Stomach (tissue), 9 donors: ENCODE results near the gene TXLNG. TPM values are rescaled to one million over a fixed set of nuclear protein-coding genes. Genes with fewer than 3 reads are reported as not detected.

Experiments
- DNase-seq, 2 donors: peaks; one replicate each; pipeline versions ENCODE4 v3.0.0 to v3.0.0-alpha.2; 2013 to 2019
- H3K27ac ChIP-seq, 5 donors: fragments of 200-600 bp in 4 of 5; sonication (generic) in 4 of 5; one replicate each; pipeline ENCODE4 v1.5.1; 2013 to 2019; ENCODE audit warnings: mild to moderate bottlenecking in 1 of 5, moderate library complexity in 1 of 5
- H3K27me3 ChIP-seq, 3 donors: fragments of 200-600 bp; sonication (generic); one replicate each; pipeline ENCODE4 v1.5.1; 2017 to 2019; ENCODE audit warnings: mixed run types in 1 of 3
- H3K36me3 ChIP-seq, 4 donors: fragments of 200-600 bp; sonication (generic); 1 replicate in 3 of 4; 2 replicates in 1 of 4; pipeline ENCODE4 v1.5.1; 2016 to 2019
- H3K4me1 ChIP-seq, 4 donors: fragments of 200-600 bp; sonication (generic); one replicate each; pipeline ENCODE4 v1.5.1; 2016 to 2019
- H3K4me3 ChIP-seq, 4 donors: fragments of 200-600 bp; sonication (generic) in 3 of 4; one replicate each; pipeline ENCODE4 v1.5.1; 2016 to 2019; ENCODE audit warnings: mild to moderate bottlenecking in 1 of 4
- H3K9me3 ChIP-seq, 4 donors: fragments of 200-600 bp; sonication (generic); one replicate each; pipeline ENCODE4 v1.5.1; 2016 to 2019
- EP300 ChIP-seq: sonication (generic); formaldehyde crosslinking; IDR thresholded peaks from one replicate; pipeline ENCODE4 v1.6.1; 2017; ENCODE audit warnings: antibody characterized with exemption
- POLR2A ChIP-seq, 4 donors: fragments of 450-650 bp; IDR thresholded peaks; one replicate each; pipeline ENCODE4 v1.6.1; 2016; ENCODE audit warnings: antibody characterized with exemption in 4 of 4, control low read depth in 2 of 4, mild to moderate bottlenecking in 1 of 4, moderate library complexity in 1 of 4
- POLR2AphosphoS5 ChIP-seq, 3 donors: sonication (generic); formaldehyde crosslinking; IDR thresholded peaks; one replicate each; pipeline ENCODE4 v1.6.1; 2016; ENCODE audit warnings: antibody characterized with exemption in 3 of 3
- WGBS, 5 donors: extraction: QIAGEN DNeasy Blood & Tissue Kit in 3 of 5; methylation state at CpG; one replicate each; pipeline versions ENCODE4 v1.1.5 to v1.1.7; 2013 to 2018; 5-methylcytosine and 5-hydroxymethylcytosine counted together
- intact Hi-C: fragments of 100-400 bp; cut with DNase I; formaldehyde crosslinking; loops from one replicate; pipeline ENCODE4 v1.15.1; 2023; ENCODE audit warnings: low total_unique reads
- polyA plus RNA-seq, 3 donors: library from polyadenylated mRNA; stranded (reverse); fragments of 200-250 nt; gene quantifications; one replicate each; pipeline ENCODE4 v1.2.3, GENCODE V29; 2013
- total RNA-seq, 5 donors: library from RNA; depleted of rRNA; stranded (reverse); fragments of >200 nt; gene quantifications; one replicate each; pipeline versions ENCODE4 v1.1.0 to v1.2.3, GENCODE V29; 2014 to 2016
- TF ChIP-seq, protein P1 (sequence below), 7 experiments: fragments of 450-650 bp in 4 of 7; fragments of 200-600 bp in 3 of 7; sonication (generic) in 3 of 7; IDR thresholded peaks; one replicate each; pipeline ENCODE4 v1.5.1; 2016 to 2019; ENCODE audit warnings: antibody characterized with exemption in 7 of 7, control low read depth in 2 of 7, mild to moderate bottlenecking in 1 of 7
- donor health status: healthy with polysubstance abuse.
- donor health status: Bipolar disorder and iron deficiency.
- donor health status: healthy.

The TXLNG gene
- total and polyA plus RNA-seq, 8 donors = 4.6 to 25.7 (median 9.7) TPM

GRCh38 chrX:16868920-16869319 is 82.7 kb downstream of the TXLNG start:
- intact Hi-C loops = no loop called here
- 2 to 34% (median 5%) methylated on average over 7 of the region's 7 CpGs for WGBS, 5 donors
- no peak for TF ChIP-seq EP300

DNA sequence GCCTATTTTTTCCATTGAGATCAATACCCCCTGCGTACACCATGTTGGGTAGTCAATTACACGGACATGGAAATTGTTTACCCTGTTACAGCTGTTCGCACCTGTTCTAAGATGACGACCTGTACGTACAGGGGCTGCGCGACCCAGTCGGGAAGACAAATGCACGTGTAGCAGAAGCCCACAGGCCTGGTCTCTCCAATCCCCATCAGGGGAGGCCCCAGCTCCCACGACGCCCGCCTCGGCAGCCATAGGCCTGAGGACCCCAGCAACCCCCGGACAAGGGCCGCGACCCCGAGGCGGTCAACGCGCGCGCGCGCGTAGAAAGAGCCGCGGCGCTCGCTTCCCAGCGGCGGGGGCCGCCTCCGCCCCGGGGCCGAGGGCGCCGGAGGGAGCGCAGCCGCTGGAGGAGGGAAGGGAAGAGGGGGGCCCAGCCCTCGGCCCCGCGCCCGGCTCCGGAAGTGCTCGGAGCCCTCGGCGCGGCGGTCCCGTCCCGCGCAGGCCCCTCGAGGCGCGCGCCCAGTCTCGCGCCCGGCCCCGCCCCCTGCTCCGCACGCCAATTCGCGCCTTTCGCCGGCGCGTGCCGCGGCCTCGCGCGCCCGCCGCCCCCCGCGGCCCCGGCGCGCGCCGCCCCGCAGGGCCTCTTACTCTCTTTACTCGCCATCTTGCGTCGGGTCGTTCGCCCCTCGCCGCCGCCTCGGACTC is 83.3 kb downstream of the TXLNG start:
- no peaks in the 10 kb centered on the region for H3K9me3 ChIP-seq
- intact Hi-C loops = no loop called here
- peak; percentile 30 to 80 for DNase-seq
- peaks cover 0 to 10% (median 0%) of the 10 kb centered on the region in 3 donors for H3K27me3 ChIP-seq
- H3K36me3 ChIP-seq = no peaks in the 10 kb centered on the region
- no peak for TF ChIP-seq POLR2A (IDR thresholded peaks at IDR 0.05)
- no peak for TF ChIP-seq POLR2AphosphoS5 (IDR thresholded peaks at IDR 0.05)
- TF ChIP-seq, protein P1, sequence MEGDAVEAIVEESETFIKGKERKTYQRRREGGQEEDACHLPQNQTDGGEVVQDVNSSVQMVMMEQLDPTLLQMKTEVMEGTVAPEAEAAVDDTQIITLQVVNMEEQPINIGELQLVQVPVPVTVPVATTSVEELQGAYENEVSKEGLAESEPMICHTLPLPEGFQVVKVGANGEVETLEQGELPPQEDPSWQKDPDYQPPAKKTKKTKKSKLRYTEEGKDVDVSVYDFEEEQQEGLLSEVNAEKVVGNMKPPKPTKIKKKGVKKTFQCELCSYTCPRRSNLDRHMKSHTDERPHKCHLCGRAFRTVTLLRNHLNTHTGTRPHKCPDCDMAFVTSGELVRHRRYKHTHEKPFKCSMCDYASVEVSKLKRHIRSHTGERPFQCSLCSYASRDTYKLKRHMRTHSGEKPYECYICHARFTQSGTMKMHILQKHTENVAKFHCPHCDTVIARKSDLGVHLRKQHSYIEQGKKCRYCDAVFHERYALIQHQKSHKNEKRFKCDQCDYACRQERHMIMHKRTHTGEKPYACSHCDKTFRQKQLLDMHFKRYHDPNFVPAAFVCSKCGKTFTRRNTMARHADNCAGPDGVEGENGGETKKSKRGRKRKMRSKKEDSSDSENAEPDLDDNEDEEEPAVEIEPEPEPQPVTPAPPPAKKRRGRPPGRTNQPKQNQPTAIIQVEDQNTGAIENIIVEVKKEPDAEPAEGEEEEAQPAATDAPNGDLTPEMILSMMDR (IDR thresholded peaks at IDR 0.05) = no peak
- no peak for TF ChIP-seq EP300
- 0 to 12% (median 5%) methylated on average over 9 to 66 of the region's 92 CpGs for WGBS, 5 donors
- H3K4me3 ChIP-seq = peak overlapping the region; percentile 67 to 80 (median 70)
- peak overlapping the region; percentile 85 to 95 (median 93) for H3K27ac ChIP-seq
- peaks cover 0 to 56% (median 31%) of the 10 kb centered on the region in 4 donors for H3K4me1 ChIP-seq

More at GRCh38 chrX:16868920-16869319, 82.7 kb downstream of the TXLNG start:
- H3K4me1 ChIP-seq = peaks cover 0 to 56% (median 31%) of the 10 kb centered on the region in 4 donors
- no peaks in the 10 kb centered on the region for H3K36me3 ChIP-seq
- H3K9me3 ChIP-seq = no peaks in the 10 kb centered on the region
- no peak for DNase-seq
- H3K4me3 ChIP-seq = peak overlapping the region; percentile 67 to 80 (median 70)
- peak overlapping the region in 4 of 5 donors; percentile 85 to 95 (median 90) for H3K27ac ChIP-seq
- H3K27me3 ChIP-seq = peaks cover 0 to 10% (median 0%) of the 10 kb centered on the region in 3 donors

GRCh38 chrX:16870095-16870861 is 84.0 kb downstream of the TXLNG start, which contains the start of gene RBBP7:
Gene RBBP7 (minus strand): TSS chrX:16870362. CDS start chrX:16870053, 309 bp downstream.
- H3K9me3 ChIP-seq = no peaks in the 10 kb centered on the region
- peak within 1 kb of the TSS; percentile 67 to 80 (median 70) for H3K4me3 ChIP-seq
- DNase-seq = peak; percentile 91 to 98
- TF ChIP-seq, protein P1 (IDR thresholded peaks at IDR 0.05) = no peak
- TF ChIP-seq POLR2A (IDR thresholded peaks at IDR 0.05) (peak in 2 of 4 donors; percentile 30 to 46), POLR2AphosphoS5 (IDR thresholded peaks at IDR 0.05) (peak; percentile 86 to 89 (median 87))
- H3K27me3 ChIP-seq = peaks cover 0 to 10% (median 0%) of the 10 kb centered on the region in 3 donors
- WGBS, 5 donors = 0 to 6% (median 1%) methylated on average over 1 to 66 of the region's 84 CpGs
- H3K4me1 ChIP-seq = peaks cover 0 to 52% (median 29%) of the 10 kb centered on the region in 4 donors
- intact Hi-C loops = no loop called here
- peak within 1 kb of the TSS; percentile 85 to 95 (median 93) for H3K27ac ChIP-seq
- no peaks in the 10 kb centered on the region for H3K36me3 ChIP-seq

- peak; percentile 31 to 41 for DNase-seq
- intact Hi-C loops = no loop called here
- H3K27me3 ChIP-seq = peaks cover 0 to 10% (median 0%) of the 10 kb centered on the region in 3 donors
- 5 to 24% (median 10%) methylated on average over 16 to 41 of the region's 41 CpGs for WGBS, 5 donors
- peaks cover 0 to 52% (median 24%) of the 10 kb centered on the region in 4 donors for H3K4me1 ChIP-seq
- H3K9me3 ChIP-seq = no peaks in the 10 kb centered on the region
- no peaks in the 10 kb centered on the region for H3K36me3 ChIP-seq
- TF ChIP-seq EP300 = no peak
- TF ChIP-seq POLR2A (IDR thresholded peaks at IDR 0.05) = no peak
- no peak for TF ChIP-seq POLR2AphosphoS5 (IDR thresholded peaks at IDR 0.05)
- TF ChIP-seq, protein P1 (IDR thresholded peaks at IDR 0.05) = no peak
- peak overlapping the region; percentile 81 to 95 (median 88) for H3K27ac ChIP-seq
- H3K4me3 ChIP-seq = peak overlapping the region; percentile 54 to 80 (median 70)
Measured at GRCh38 chrX:16870862-16871815, 84.9 kb downstream of the TXLNG start.
